Measurements from ENCODE around the gene GRIN1. TPM values are rescaled to one million over a fixed set of nuclear protein-coding genes. Genes with fewer than 3 reads are reported as not detected.

The GRIN1 gene
- total and polyA plus RNA-seq, 2 of the 13 experiments (the other 11 are each of a cell fraction or from before 2014, with no cell fraction given) = 0.13 TPM; not detected in 1

GRCh38 chr9:137201205-137201868 is 62.4 kb downstream of the GRIN1 start:
- ATAC-seq = no peak
- CTCF ChIA-PET (ENCODE audit: low intra/inter-chr PET ratio, low total read pairs) = no interaction called here
- no TSS peak for BruUV-seq (replicated peaks)
- TF ChIP-seq MXD3 (CRISPR knock-in tag; IDR thresholded peaks at IDR 0.05) (peak; percentile 1; the same call in 1 of the 2 replicates), HDAC6 (IDR thresholded peaks at IDR 0.05; ENCODE audit: low read depth, low read length) (no peak), ZNF776 (CRISPR knock-in tag; IDR thresholded peaks at IDR 0.05) (no peak), TOPORS (CRISPR knock-in tag; IDR thresholded peaks at IDR 0.05) (no peak), ESRRA (CRISPR knock-in tag; IDR thresholded peaks at IDR 0.05; ENCODE audit: low read depth) (peak; percentile 13; the same call in 1 of the 2 replicates), ZNF10 (CRISPR knock-in tag; IDR thresholded peaks at IDR 0.05; ENCODE audit: borderline replicate concordance, low read depth) (no peak), FOXC1 (CRISPR knock-in tag; IDR thresholded peaks at IDR 0.05; ENCODE audit: borderline replicate concordance) (peak; percentile 10; the same call in 1 of the 2 replicates), ZNF207 (IDR thresholded peaks at IDR 0.05; ENCODE audit: borderline replicate concordance) (no peak), NR0B2 (CRISPR knock-in tag; IDR thresholded peaks at IDR 0.05) (no peak), THYN1 (CRISPR knock-in tag; IDR thresholded peaks at IDR 0.05; ENCODE audit: borderline replicate concordance, low read depth) (0 out of 2 replicates have a peak, but pooled peaks have one; percentile 0), BATF2 (CRISPR knock-in tag; IDR thresholded peaks at IDR 0.05) (no peak), NCOA1 (CRISPR knock-in tag; IDR thresholded peaks at IDR 0.05) (no peak), MIXL1 (CRISPR knock-in tag; IDR thresholded peaks at IDR 0.05) (no peak), ZNF687 (CRISPR knock-in tag; IDR thresholded peaks at IDR 0.05) (peak; percentile 54; the same call in 1 of the 2 replicates), ZNF512 (CRISPR knock-in tag; IDR thresholded peaks at IDR 0.05) (no peak), ZNF766 (CRISPR knock-in tag; IDR thresholded peaks at IDR 0.05; ENCODE audit: borderline replicate concordance) (no peak; the same call in 1 of the 2 replicates)

More at GRCh38 chr9:137201205-137201868, 62.4 kb downstream of the GRIN1 start:
- intact Hi-C loops (cut with micrococcal nuclease; ENCODE audit: unreplicated experiment) (loop anchor here (2.0 kb wide), 1 partner anchor 21 kb away; the partner anchor contains the start of gene RNF208), in situ Hi-C loops (cut with HindIII; ENCODE audit: extremely low pct_ligation_motif_present, low pct_unique_long_range_greater_than_20kb) (no loop called here)
- DNase-seq (ENCODE audit: low spot score) (no peak), FAIRE-seq (no peak)
- H3K4me2 ChIP-seq (ENCODE audit: low read depth, low read length) = peak overlapping the region; percentile 95
- 6% methylated on average over 19 of the region's 23 CpGs for WGBS (ENCODE audit: low lambda C conversion rate)
- H2AFZ ChIP-seq (ENCODE audit: low read length) = no peak overlapping the region
- H3K4me3 ChIP-seq (replicated peaks in 1 of 3; ENCODE audit: insufficient read depth in 1 of 3, low read depth in 2 of 3, low read length in 3 of 3) = peak overlapping the region; percentile 57 to 78 (median 58); a peak in 5 of 6 replicates
- H4K20me1 ChIP-seq (ENCODE audit: insufficient read depth, low read length) = peaks cover 4% of the 10 kb centered on the region; the same call in 1 of the 2 replicates
- H3K9ac ChIP-seq (ENCODE audit: insufficient read depth, low read depth, low read length) = peak overlapping the region; percentile 85
- H3K79me2 ChIP-seq (ENCODE audit: insufficient read depth, low read length) = peaks cover 65% of the 10 kb centered on the region
- H3K27ac ChIP-seq (ENCODE audit: extremely low read length, insufficient read depth, low read length) = peak overlapping the region; percentile 96
- H3K9me3 ChIP-seq (ENCODE audit: low read length) = no peaks in the 10 kb centered on the region
- POLR2A ChIA-PET = interaction anchor here (0.8 to 8.8 kb wide), 23 partner anchors 8 to 146 kb away, joined by 3 to 225 read pairs (median 7); partner anchors contain the start of genes ANAPC2, CYSRT1, MAN1B1 and NELFB
- peaks cover 67% of the 10 kb centered on the region for H3K4me1 ChIP-seq (ENCODE audit: insufficient read depth, low read length)
- H3K36me3 ChIP-seq (replicated peaks in 1 of 2; ENCODE audit: control insufficient read depth in 1 of 2, insufficient read depth in 2 of 2, low read length in 2 of 2) = no peaks in the 10 kb centered on the region
- no peaks in the 10 kb centered on the region; a peak in 1 of 5 replicates for H3K27me3 ChIP-seq (ENCODE audit: control insufficient read depth in 1 of 2, insufficient read depth in 2 of 2, low read length in 2 of 2)

Data from HepG2 (cell line).